ENCODE results near the gene SCUBE1.

SCUBE1 gene

GRCh38 chr22:43325176-43325575, 18.0 kb downstream of the SCUBE1 start:
- DNase-seq = no peak

GRCh38 chr22:43320943-43321900, 21.9 kb downstream of the SCUBE1 start:
- no peak for DNase-seq

GRCh38 chr22:43319661-43320486, 23.3 kb downstream of the SCUBE1 start:
- no peak for DNase-seq

- DNase-seq = no peak
These were observed 25.9 kb downstream of the SCUBE1 start for GRCh38 chr22:43317239-43317638.

GRCh38 chr22:43315687-43316217, 27.4 kb downstream of the SCUBE1 start:
- no peak for DNase-seq

GRCh38 chr22:43314611-43315010, 28.6 kb downstream of the SCUBE1 start:
- no peak for DNase-seq

- DNase-seq = no peak
These were observed 29.2 kb downstream of the SCUBE1 start for GRCh38 chr22:43313890-43314474.

- DNase-seq = no peak
These were observed 29.8 kb downstream of the SCUBE1 start for GRCh38 chr22:43313244-43313889.

- no peak for DNase-seq
These were observed 30.6 kb downstream of the SCUBE1 start for GRCh38 chr22:43312608-43313007.

GRCh38 chr22:43310798-43311197, 32.4 kb downstream of the SCUBE1 start:
- DNase-seq = no peak

GRCh38 chr22:43310311-43310710, 32.9 kb downstream of the SCUBE1 start:
- no peak for DNase-seq

GRCh38 chr22:43308836-43309235, 34.3 kb downstream of the SCUBE1 start:
- no peak for DNase-seq

GRCh38 chr22:43308060-43308830, 34.9 kb downstream of the SCUBE1 start:
- no peak for DNase-seq

- no peak for DNase-seq
These were observed 37.4 kb downstream of the SCUBE1 start for GRCh38 chr22:43305806-43306205.

- no peak for DNase-seq
These were observed 38.2 kb downstream of the SCUBE1 start for GRCh38 chr22:43304831-43305590.

GRCh38 chr22:43303751-43304150, 39.4 kb downstream of the SCUBE1 start:
- DNase-seq = no peak

- no peak for DNase-seq
These were observed 40.0 kb downstream of the SCUBE1 start for GRCh38 chr22:43303166-43303565.

- DNase-seq = no peak
These were observed 40.6 kb downstream of the SCUBE1 start for GRCh38 chr22:43302531-43303041.

- no peak for DNase-seq
These were observed 41.3 kb downstream of the SCUBE1 start for GRCh38 chr22:43301866-43302265.

GRCh38 chr22:43300891-43301676, 42.1 kb downstream of the SCUBE1 start:
- no peak for DNase-seq

Measured in bone marrow (tissue), 2 donors.